ENCODE data around the gene B4GALT4.

GRCh38 chr3:119225121-119225520, 15.6 kb downstream of the B4GALT4 start:
- TF ChIP-seq POLR2A (IDR thresholded peaks at IDR 0.05; ENCODE audit: low read length): no peak
- no peak for TF ChIP-seq GATA1 (IDR thresholded peaks at IDR 0.05; ENCODE audit: low read depth, low read length)
